ENCODE measurements around the gene GPR15LG. TPM values are rescaled to one million over a fixed set of nuclear protein-coding genes. Genes with fewer than 3 reads are reported as not detected.

Gene GPR15LG
- total RNA-seq, 4 donors from 2014 or later, result not detected

- TF ChIP-seq CTCF (IDR thresholded peaks at IDR 0.05; ENCODE audit: low read depth), result no peak
Observed at GRCh38 chr10:84193327-84193726, 19.7 kb downstream of the GPR15LG start.

GRCh38 chr10:84193846-84194423 is 20.3 kb downstream of the GPR15LG start:
- no peak for TF ChIP-seq CTCF (IDR thresholded peaks at IDR 0.05; ENCODE audit: low read depth)

GRCh38 chr10:84194424-84195043 is 20.9 kb downstream of the GPR15LG start, which contains the start of gene CDHR1:
CDHR1 (plus strand) TSS chr10:84194537; CDS start chr10:84194761, 224 bp downstream.
- no peak for TF ChIP-seq CTCF (IDR thresholded peaks at IDR 0.05; ENCODE audit: low read depth)

- no peak for TF ChIP-seq CTCF (IDR thresholded peaks at IDR 0.05; ENCODE audit: low read depth)
Observed at GRCh38 chr10:84195044-84195830, 21.6 kb downstream of the GPR15LG start.

- no peak for TF ChIP-seq CTCF (IDR thresholded peaks at IDR 0.05; ENCODE audit: low read depth)
Observed at GRCh38 chr10:84196083-84196482, 22.5 kb downstream of the GPR15LG start.

- no peak for TF ChIP-seq CTCF (IDR thresholded peaks at IDR 0.05; ENCODE audit: low read depth)
Observed at GRCh38 chr10:84196941-84197340, 23.3 kb downstream of the GPR15LG start.

GRCh38 chr10:84197643-84198042 is 24.0 kb downstream of the GPR15LG start:
- no peak for TF ChIP-seq CTCF (IDR thresholded peaks at IDR 0.05; ENCODE audit: low read depth)

Measured in subcutaneous adipose tissue (tissue), 4 donors.